HG03095 (cell line): ENCODE results near the gene PGLYRP4.

Source experiments
- ATAC-seq: cut with Tn5 transposase; IDR thresholded peaks from one replicate; pipeline ENCODE4 v1.9.1; 2021; ENCODE audit warnings: moderate library complexity; ENCODE audit not compliant: unreplicated experiment

PGLYRP4 gene

GRCh38 chr1:153375511-153375910 is 26.9 kb upstream of the PGLYRP4 start, which contains the start of gene S100A12:
Gene S100A12, minus strand, starts transcription at chr1:153375621. Its CDS starts 1,029 bp downstream, at chr1:153374592.
- ATAC-seq: no peak

DNA sequence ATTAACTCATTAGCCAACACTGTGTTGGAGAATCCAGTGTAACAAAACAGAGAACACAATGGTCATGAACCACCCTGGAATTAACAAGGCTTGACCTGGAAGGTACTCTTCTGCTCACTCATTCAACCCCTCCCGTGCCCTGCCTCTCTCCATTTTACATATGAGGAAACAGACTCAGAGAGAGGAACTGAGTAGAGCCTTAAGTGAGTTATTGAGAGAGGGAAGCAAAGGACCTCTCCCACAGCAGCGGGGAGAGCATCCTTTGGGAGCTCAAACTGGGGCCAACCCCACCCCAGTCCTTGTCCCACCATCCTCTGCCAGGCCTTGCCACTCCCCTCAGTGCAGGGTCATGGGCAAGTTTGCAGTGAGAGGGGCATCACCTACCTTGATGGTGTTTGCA is 25.4 kb upstream of the PGLYRP4 start:
- no peak for ATAC-seq

DNA sequence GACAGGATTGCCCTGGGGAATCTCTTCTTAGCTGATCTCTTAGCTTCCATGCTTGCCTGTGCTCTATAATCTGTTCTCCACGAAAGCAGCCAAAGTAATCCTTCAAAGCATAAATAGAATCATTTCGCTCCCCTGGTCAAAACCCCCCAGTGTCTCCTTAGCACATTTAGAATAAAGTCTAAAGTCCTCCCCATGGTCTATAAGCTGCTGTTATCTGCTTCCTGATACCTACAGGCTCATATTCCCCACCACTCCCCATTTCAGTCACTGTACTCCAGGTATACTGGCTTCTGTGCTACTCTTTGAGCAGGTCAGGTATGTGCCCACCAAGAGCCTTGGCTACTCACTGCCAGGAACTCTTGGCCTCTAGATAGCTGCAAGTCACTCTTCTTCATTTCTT is 23.9 kb upstream of the PGLYRP4 start:
- no peak for ATAC-seq

DNA sequence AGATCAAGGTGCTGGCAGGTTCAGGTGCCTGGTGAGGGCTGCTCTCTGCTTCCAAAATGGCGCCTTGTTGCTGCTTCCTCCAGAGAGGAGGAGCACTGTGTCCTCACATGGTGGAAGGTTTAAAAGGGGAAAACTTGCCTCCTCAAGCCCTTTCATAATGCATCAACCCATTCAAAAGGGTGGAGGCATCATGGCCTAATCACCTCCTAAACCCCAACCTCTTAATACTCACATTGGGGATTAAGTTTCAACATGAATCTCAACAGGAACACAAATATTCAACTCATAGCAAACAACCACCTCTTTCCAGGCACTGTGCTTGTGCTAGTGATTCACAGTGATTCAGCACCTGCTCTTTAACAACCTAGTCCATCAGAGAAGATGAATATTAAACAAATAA is 22.6 kb upstream of the PGLYRP4 start:
- ATAC-seq: no peak

- no peak for ATAC-seq
Measured at GRCh38 chr1:153370146-153370545, 21.5 kb upstream of the PGLYRP4 start.

GRCh38 chr1:153368495-153368894 is 19.9 kb upstream of the PGLYRP4 start:
- ATAC-seq: no peak

DNA sequence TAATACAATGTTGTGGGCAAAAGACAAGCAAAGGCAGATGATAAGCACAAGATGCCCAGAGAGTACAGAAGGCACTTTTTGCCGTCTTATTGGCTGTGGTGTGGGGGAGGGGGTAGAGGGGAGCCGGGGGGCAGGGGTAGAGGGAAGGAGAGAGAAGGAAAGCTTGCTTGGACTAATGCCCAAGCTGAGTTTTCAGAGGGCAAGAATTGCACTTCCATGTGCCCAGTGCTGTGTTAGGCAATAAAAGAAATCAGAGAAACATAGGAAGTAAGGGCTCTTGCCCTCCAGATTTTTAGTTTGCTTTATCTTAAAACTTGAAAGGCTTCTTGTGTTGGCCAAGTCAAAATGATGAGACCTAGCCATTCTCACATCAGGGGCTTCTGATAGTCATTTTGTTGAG is 18.4 kb upstream of the PGLYRP4 start:
- ATAC-seq: no peak

DNA sequence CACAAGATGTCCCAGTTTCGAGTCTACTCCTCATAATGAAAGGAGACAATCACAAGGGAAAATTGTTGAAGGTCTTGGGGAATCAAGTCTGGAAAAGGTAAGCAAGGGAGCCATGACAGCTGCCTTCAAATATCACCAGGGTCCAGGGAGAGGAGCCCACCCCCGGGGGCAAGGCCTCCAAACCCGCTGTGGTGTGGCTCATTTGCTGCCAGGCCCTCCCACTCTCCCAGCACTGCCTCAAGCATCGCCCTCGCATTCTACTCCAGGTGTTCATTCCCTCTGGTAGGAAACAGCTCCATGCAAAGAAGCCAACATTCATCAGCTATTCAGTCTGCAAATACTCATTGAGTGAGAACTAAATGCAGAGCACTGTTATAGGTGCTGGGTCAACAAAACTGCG is 17.6 kb upstream of the PGLYRP4 start:
- ATAC-seq: no peak

DNA sequence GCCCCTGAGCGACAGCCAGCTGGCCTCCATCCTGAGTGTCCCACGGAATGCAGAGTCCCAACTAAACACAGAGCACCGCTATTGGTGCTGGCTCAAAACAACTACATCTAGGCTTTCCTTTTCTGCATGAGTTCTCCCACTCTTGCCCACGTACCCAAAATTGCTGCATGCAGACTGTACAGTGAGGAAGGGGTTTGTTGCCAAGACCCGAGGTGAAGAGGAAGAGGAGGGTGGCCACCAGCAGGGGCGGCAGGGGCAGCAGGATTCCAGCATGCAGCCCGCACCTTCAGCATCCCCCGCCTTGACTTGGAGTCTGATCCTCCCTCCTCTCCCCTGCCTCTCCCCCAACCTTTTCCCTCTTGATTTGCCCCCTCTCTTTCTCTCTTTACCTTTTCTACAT is 17.1 kb upstream of the PGLYRP4 start:
- no peak for ATAC-seq

GRCh38 chr1:153364766-153365666 is 16.4 kb upstream of the PGLYRP4 start:
- no peak for ATAC-seq

DNA sequence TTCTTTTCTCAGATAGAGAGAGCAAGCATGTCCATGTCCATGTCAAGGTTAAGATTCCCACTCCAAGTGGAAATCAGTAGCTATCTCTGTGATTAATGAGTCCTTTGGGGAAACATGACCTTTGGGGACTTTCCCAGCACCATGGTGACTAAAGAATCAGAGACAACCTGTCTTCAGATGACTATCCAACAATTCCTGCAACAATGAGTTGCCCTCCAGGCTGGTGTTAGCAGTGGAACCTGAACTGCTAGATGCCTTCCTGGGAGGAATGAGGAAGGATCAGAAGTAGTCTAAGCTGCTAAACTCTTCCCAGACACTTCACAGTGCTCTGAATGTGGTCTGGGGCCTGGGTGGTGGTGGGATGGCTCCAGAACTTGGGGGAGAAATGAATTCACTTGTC is 15.5 kb upstream of the PGLYRP4 start:
- ATAC-seq: no peak

DNA sequence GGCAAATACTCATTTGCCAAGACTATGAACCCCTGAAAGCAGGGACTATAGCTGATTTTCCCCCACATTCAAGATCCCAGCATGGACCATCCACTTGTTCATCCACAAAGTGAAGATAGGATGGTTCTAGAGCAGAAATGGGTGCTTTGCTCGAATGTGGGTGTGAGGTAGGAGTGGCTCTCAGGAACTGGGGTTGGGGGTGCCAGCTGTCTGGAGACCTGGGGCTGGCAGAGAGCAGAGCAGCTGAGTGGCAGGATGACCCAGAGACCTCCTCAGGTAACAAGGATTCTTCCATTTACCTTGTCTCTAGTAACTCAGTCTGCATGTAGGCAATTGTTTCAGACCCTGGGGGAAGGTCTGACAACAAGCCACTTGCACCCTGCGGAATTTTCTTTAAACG is 15.0 kb upstream of the PGLYRP4 start:
- ATAC-seq: no peak

DNA sequence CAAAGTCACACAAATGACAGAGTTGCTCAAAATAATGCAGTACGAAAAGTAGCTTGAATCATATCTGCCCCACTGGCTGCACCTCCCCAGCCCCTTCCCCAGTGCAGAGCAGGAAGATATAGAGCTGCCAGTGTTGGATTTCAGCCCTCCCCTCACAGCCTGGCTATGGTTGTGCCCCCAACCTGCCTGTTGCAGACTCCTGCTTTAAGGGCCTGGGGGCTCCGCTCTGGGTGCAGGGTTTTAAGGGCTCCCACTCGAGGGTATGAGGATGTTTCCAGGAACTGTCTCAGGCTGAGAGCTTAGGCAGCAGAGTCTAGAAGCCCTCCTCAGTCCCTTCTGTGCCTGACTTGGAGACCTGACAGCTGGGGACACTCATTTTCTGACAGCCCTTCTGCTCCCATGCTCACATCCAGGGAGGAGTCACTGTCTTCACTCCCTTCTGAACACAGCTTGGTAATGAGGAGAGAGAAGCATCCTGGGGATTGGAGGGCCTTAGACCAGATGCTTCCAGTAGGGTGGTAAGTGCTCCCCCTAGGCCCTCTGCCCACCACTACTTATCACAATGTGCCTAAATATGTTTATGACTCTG is 13.6 kb upstream of the PGLYRP4 start:
- no peak for ATAC-seq

- no peak for ATAC-seq
Measured at GRCh38 chr1:153361480-153362109, 13.0 kb upstream of the PGLYRP4 start.

DNA sequence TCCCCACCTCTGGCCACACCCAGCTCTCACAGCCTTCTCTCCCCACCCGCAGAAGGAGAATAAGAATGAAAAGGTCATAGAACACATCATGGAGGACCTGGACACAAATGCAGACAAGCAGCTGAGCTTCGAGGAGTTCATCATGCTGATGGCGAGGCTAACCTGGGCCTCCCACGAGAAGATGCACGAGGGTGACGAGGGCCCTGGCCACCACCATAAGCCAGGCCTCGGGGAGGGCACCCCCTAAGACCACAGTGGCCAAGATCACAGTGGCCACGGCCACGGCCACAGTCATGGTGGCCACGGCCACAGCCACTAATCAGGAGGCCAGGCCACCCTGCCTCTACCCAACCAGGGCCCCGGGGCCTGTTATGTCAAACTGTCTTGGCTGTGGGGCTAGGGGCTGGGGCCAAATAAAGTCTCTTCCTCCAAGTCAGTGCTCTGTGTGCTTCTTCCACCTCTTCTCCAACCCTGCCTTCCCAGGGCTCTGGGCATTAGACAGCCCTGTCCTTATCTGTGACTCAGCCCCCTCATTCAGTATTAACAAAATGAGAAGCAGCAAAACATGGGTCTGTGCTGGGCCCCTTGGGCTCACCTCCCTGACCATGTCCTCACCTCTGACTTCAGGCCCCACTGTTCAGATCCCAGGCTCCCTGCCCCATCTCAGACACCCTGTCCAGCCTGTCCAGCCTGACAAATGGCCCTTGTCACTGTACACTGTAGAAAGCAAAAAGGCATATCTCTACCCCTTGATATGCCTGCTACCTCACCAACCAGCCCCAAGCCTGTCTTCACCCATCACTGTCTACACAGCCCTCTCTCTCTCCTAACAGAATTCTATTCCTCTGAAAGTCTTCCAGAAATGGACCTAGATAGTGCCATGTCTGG is 12.2 kb upstream of the PGLYRP4 start:
- no peak for ATAC-seq

- ATAC-seq: no peak
Measured at GRCh38 chr1:153360190-153360589, 11.5 kb upstream of the PGLYRP4 start.

DNA sequence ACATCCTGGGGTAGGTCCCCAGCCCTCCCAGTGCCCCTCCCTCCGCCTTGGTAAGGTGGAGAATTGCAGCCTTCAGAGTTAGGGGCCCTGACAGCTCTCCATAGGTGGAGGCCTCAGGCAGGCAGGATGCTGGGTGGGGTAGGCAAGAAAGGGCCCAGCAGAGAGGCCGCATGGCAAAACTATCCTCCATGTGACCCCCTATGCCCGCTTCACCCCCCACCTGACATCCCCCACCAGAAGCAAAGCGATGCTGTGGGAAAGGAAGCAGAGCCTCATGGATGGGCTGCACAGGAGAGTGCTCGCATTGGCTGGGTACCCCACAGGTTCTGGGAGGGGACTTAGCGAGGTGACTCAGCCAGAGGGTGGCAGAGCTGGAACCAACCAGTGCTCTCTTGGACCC is 10.6 kb upstream of the PGLYRP4 start:
- ATAC-seq: no peak

GRCh38 chr1:153358691-153358975 is 10.0 kb upstream of the PGLYRP4 start:
- no peak for ATAC-seq

GRCh38 chr1:153357853-153358690 is 9.4 kb upstream of the PGLYRP4 start, which contains the start of gene S100A9:
Gene S100A9, plus strand, starts transcription at chr1:153357854. Its CDS starts 430 bp downstream, at chr1:153358284.
- ATAC-seq: no peak
